PC-9 (cell line): ENCODE data around the gene ARFGAP1. TPM values are rescaled to one million over a fixed set of nuclear protein-coding genes. Genes with fewer than 3 reads are reported as not detected.
"Not testable (repeated sequence)": the region's sequence is repeated elsewhere in the genome, so short reads cannot be mapped to it uniquely, and the experiment has no call there.

Experiments
- BruUV-seq: library from RNA; stranded (reverse); fragments of 400-500 nt; replicated peaks from 2 replicates; lab custom pipeline; 2021; lab: Mats Ljungman, UMichigan
- CTCF ChIA-PET: fragments of 300-600 bp; sonication (Branson Sonifier 250); formaldehyde crosslinking; loops from one replicate; lab custom pipeline; 2022; ENCODE audit warnings: antibody characterized with exemption; lab: Charles Lee
- POLR2A ChIA-PET: fragments of 300-600 bp; sonication (Branson Sonifier 250); formaldehyde crosslinking; loops from one replicate; lab custom pipeline; 2022; ENCODE audit warnings: antibody characterized with exemption; ENCODE audit not compliant: unreplicated experiment; lab: Charles Lee
- DNase-seq, 2 experiments: peaks; one replicate each; pipeline versions ENCODE4 v3.0.0 to v3.0.0-alpha.2; 2015 to 2022; ENCODE audit warnings: mixed read lengths in 1 of 2
- H2AFZ ChIP-seq: fragments of 200-600 bp; sonication (generic); 2 replicates; pipeline ENCODE4 v1.8.1; 2017; ENCODE audit warnings: antibody characterized with exemption
- H3F3A ChIP-seq: fragments of 200-600 bp; sonication (generic); 2 replicates; pipeline ENCODE4 v1.8.1; 2017; ENCODE audit warnings: antibody characterized with exemption, mild to moderate bottlenecking, low read depth; ENCODE audit not compliant: insufficient read depth
- H3K27ac ChIP-seq: fragments of 200-600 bp; sonication (generic); 2 replicates; pipeline ENCODE4 v1.6.1; 2016; ENCODE audit warnings: mixed run types
- H3K27me3 ChIP-seq: fragments of 200-600 bp; sonication (generic); 2 replicates; pipeline ENCODE4 v1.6.1; 2016; ENCODE audit warnings: low read depth, mixed run types; ENCODE audit not compliant: insufficient read depth
- H3K36me3 ChIP-seq: fragments of 200-600 bp; sonication (generic); 2 replicates; pipeline ENCODE4 v1.6.1; 2016; ENCODE audit warnings: low read depth, mixed run types
- H3K4me1 ChIP-seq: fragments of 200-600 bp; sonication (generic); replicated peaks from 2 replicates; pipeline ENCODE4 v1.6.1; 2016; ENCODE audit warnings: mixed run types; ENCODE audit not compliant: insufficient read depth
- H3K4me2 ChIP-seq: fragments of 200-600 bp; sonication (generic); 2 replicates; pipeline ENCODE4 v1.6.1; 2017; ENCODE audit warnings: mixed run types
- H3K4me3 ChIP-seq: fragments of 200-600 bp; sonication (generic); 2 replicates; pipeline ENCODE4 v1.6.1; 2016; ENCODE audit warnings: mixed run types
- H3K79me2 ChIP-seq: fragments of 200-600 bp; sonication (generic); 2 replicates; pipeline ENCODE4 v1.6.1; 2017; ENCODE audit warnings: low read depth, mixed run types
- H3K9me2 ChIP-seq: fragments of 200-600 bp; sonication (generic); 2 replicates; pipeline ENCODE4 v1.8.1; 2017; ENCODE audit warnings: mild to moderate bottlenecking; ENCODE audit not compliant: insufficient read depth
- H3K9me3 ChIP-seq: fragments of 200-600 bp; sonication (generic); 2 replicates; pipeline ENCODE4 v1.8.1; 2016; ENCODE audit warnings: low read depth; ENCODE audit not compliant: insufficient read depth
- H4K20me1 ChIP-seq: fragments of 200-600 bp; sonication (generic); 2 replicates; pipeline ENCODE4 v1.8.1; 2017; ENCODE audit not compliant: insufficient read depth
- CTCF ChIP-seq: fragments of 200-600 bp; sonication (generic); conservative IDR thresholded peaks from 2 replicates; pipeline ENCODE4 v1.6.1; 2017; ENCODE audit warnings: mixed run types, antibody characterized with exemption, mild to moderate bottlenecking, moderate library complexity
- EZH2 ChIP-seq: fragments of 200-600 bp; sonication (generic); IDR thresholded peaks from 2 replicates; pipeline ENCODE4 v1.8.0; 2017; ENCODE audit warnings: antibody characterized with exemption, low read depth
- intact Hi-C: fragments of 100-400 bp; cut with micrococcal nuclease; formaldehyde crosslinking; loops from one replicate; pipeline ENCODE4 v1.10.0; 2022; ENCODE audit not compliant: unreplicated experiment
- total RNA-seq: library from RNA; stranded (reverse); gene quantifications from 2 replicates; pipeline ENCODE4 v1.2.3, GENCODE V29; 2021

ARFGAP1 gene
- total RNA-seq, 1 experiment from 2014 or later, result 89.0 TPM

DNA sequence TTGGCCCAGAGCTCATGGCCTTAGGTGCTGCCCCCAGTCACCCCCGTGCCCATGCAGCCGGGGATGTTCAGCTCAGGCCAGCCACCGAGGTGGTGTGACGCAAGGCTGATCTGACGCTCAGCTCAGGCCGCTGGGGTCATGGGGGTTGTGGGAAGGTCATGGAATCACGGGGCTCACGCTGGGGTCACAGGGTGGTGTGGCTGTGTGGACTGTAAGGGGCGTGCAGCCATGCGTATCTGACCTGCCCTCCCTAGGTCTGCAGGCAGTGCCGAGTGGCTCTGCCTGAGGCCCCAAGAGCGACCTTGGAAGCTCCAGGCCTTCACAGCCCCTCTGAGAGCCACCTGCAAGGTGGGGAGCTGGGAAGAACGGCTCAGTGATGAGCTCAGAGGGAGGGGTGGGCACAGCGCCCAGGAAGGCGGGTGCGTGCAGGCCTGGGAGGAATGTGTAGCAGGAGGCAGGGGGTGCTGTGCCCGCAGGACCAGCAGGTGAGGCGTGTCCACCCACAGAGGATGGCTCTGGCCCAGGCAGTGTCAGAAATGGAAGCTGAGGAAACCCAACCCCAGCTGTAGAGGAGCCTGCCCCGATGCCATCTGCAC lies 60.7 kb downstream of the ARFGAP1 start:
- Histone ChIP-seq H2AFZ (no peak overlapping the region), H3K4me3 (no peak overlapping the region), H3K4me2 (no peak overlapping the region), H3K4me1 (peaks cover 12% of the 10 kb centered on the region; the same call in 1 of the 2 replicates), H3K9me3 (no peaks in the 10 kb centered on the region), H3K36me3 (no peaks in the 10 kb centered on the region), H3K27ac (no peak overlapping the region), H3K79me2 (no peaks in the 10 kb centered on the region), H3K27me3 (peaks cover 69% of the 10 kb centered on the region), H4K20me1 (no peaks in the 10 kb centered on the region), H3K9me2 (no peaks in the 10 kb centered on the region), H3F3A (no peaks in the 10 kb centered on the region)
- DNase-seq, result no peak
- ChIA-PET POLR2A (no interaction called here), CTCF (no interaction called here)
- intact Hi-C loops, result no loop called here
- TF ChIP-seq EZH2, result no peak
- TF ChIP-seq CTCF, result no peak
- no TSS peak for BruUV-seq

DNA sequence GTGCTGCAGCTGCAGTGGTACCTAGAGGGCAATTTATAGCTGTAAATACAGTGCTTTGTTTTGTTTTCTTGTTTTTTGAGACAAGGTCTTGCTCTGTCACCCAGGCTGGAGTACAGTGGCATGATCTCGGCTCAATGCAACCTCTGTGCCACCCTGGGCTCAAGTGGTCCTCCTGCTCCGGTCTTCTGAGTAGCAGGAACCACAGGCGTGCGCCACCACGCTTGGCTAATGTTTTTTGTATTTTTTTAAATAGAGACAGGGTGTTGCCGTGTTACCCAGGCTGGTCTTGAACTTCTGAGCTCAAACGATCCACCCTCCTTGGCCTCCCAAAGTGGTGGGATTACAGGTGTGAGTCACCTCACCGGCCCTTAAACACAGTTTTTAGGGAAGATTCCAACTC lies 61.7 kb downstream of the ARFGAP1 start:
- Histone ChIP-seq H3F3A (peaks cover under 1% of the 10 kb centered on the region; the same call in 1 of the 2 replicates), H3K4me2 (no peak overlapping the region), H3K27ac (no peak overlapping the region), H3K9me3 (no peaks in the 10 kb centered on the region), H3K4me3 (no peak overlapping the region), H3K4me1 (peaks cover 12% of the 10 kb centered on the region; the same call in 1 of the 2 replicates), H4K20me1 (no peaks in the 10 kb centered on the region), H3K9me2 (no peaks in the 10 kb centered on the region), H2AFZ (no peak overlapping the region), H3K36me3 (no peaks in the 10 kb centered on the region), H3K27me3 (peaks cover 77% of the 10 kb centered on the region), H3K79me2 (no peaks in the 10 kb centered on the region)
- intact Hi-C loops, result no loop called here
- ChIA-PET CTCF (no interaction called here), POLR2A (no interaction called here)
- BruUV-seq, result no TSS peak
- no peak for DNase-seq
- TF ChIP-seq EZH2 (no peak), CTCF (no peak)

GRCh38 chr20:63335060-63335459 lies 62.4 kb downstream of the ARFGAP1 start:
- CTCF ChIA-PET, result not testable (repeated sequence)

GRCh38 chr20:63335711-63336110 lies 63.1 kb downstream of the ARFGAP1 start:
- POLR2A ChIA-PET, result no interaction called here
- CTCF ChIA-PET, result no interaction called here
- peaks cover 81% of the 10 kb centered on the region for H3K27me3 ChIP-seq
- H3K4me1 ChIP-seq, result peaks cover 7% of the 10 kb centered on the region; the same call in 1 of the 2 replicates
- H3F3A ChIP-seq, result peaks cover 11% of the 10 kb centered on the region
- TF ChIP-seq EZH2 (no peak), CTCF (no peak)
- intact Hi-C loops, result no loop called here
- H3K36me3 ChIP-seq, result no peaks in the 10 kb centered on the region
- H2AFZ ChIP-seq, result no peak overlapping the region
- H4K20me1 ChIP-seq, result no peaks in the 10 kb centered on the region
- no peak overlapping the region for H3K27ac ChIP-seq
- no peaks in the 10 kb centered on the region for H3K79me2 ChIP-seq
- H3K9me2 ChIP-seq, result no peaks in the 10 kb centered on the region
- BruUV-seq, result no TSS peak
- peaks cover 6% of the 10 kb centered on the region; the same call in 1 of the 2 replicates for H3K9me3 ChIP-seq
- no peak overlapping the region for H3K4me3 ChIP-seq
- no peak for DNase-seq
- no peak overlapping the region for H3K4me2 ChIP-seq

More at GRCh38 chr20:63335060-63335459, 62.4 kb downstream of the ARFGAP1 start:
- H3K9me3 ChIP-seq, H3K4me3 ChIP-seq, H3F3A ChIP-seq, intact Hi-C loops, BruUV-seq, POLR2A ChIA-PET, H3K27ac ChIP-seq, DNase-seq, H3K9me2 ChIP-seq, H3K79me2 ChIP-seq, H2AFZ ChIP-seq, H3K36me3 ChIP-seq, H3K4me2 ChIP-seq, H4K20me1 ChIP-seq: not testable (repeated sequence)
- Histone ChIP-seq H3K27me3 (peaks cover 74% of the 10 kb centered on the region), H3K4me1 (peaks cover 12% of the 10 kb centered on the region; the same call in 1 of the 2 replicates)
